Adrenal gland (tissue), 5 donors: ENCODE data around the gene SPA17.

Source experiments
- CTCF ChIP-seq, 6 experiments: fragments of 450-650 bp in 4 of 6; fragments of 200-600 bp in 2 of 6; sonication (generic) in 1 of 6; IDR thresholded peaks; 1 replicate in 5 of 6; 2 replicates in 1 of 6; pipeline versions ENCODE4 v1.5.1 to v1.8.0; 2016 to 2021; ENCODE audit warnings: antibody characterized with exemption in 6 of 6, mild to moderate bottlenecking in 2 of 6, moderate library complexity in 1 of 6
- POLR2A ChIP-seq, 2 donors: fragments of 450-650 bp; IDR thresholded peaks; one replicate each; pipeline ENCODE4 v1.6.1; 2017; ENCODE audit warnings: antibody characterized with exemption in 2 of 2, mild to moderate bottlenecking in 2 of 2, moderate library complexity in 1 of 2
- donor health status: DM: no; HTN: no; CAD: no.

GRCh38 chr11:124745270-124745834 is 71.6 kb downstream of the SPA17 start:
- no peak for TF ChIP-seq CTCF (IDR thresholded peaks at IDR 0.05)
- TF ChIP-seq POLR2A (IDR thresholded peaks at IDR 0.05) = no peak
